ENCODE measurements around the gene MAP4K5.

Gene MAP4K5

DNA sequence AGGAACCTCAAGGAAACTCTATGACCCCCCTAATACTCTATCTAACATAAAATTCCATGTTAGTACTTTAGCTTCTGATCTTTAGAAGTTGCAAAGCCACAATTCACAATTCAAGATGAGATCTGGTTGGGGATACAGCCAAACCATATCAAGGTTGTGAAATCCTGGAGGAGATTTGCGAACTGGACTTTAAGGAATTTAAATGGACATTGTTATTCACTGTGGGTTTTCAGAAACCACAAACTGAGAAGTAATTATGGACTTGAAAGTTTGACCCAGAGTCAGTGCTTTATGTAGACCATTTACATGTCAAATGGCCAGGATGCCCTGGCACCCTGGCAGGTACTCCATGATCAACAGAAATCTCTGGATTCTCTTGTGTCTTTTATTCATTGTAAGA lies 121.4 kb downstream of the MAP4K5 start:
- no peak overlapping the region for H3K4me3 ChIP-seq (ENCODE audit: low read depth, low read length)
- DNase-seq (ENCODE audit: low read depth) = no peak
- TF ChIP-seq MYC (IDR thresholded peaks at IDR 0.05; ENCODE audit: low read depth, low read length) (no peak), POLR2A (IDR thresholded peaks at IDR 0.05; ENCODE audit: extremely low read depth, insufficient read length) (no peak)
- TF ChIP-seq, protein P1, sequence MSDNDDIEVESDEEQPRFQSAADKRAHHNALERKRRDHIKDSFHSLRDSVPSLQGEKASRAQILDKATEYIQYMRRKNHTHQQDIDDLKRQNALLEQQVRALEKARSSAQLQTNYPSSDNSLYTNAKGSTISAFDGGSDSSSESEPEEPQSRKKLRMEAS (IDR thresholded peaks at IDR 0.05; ENCODE audit: low read depth, low read length) = no peak
- TF ChIP-seq, protein P2, sequence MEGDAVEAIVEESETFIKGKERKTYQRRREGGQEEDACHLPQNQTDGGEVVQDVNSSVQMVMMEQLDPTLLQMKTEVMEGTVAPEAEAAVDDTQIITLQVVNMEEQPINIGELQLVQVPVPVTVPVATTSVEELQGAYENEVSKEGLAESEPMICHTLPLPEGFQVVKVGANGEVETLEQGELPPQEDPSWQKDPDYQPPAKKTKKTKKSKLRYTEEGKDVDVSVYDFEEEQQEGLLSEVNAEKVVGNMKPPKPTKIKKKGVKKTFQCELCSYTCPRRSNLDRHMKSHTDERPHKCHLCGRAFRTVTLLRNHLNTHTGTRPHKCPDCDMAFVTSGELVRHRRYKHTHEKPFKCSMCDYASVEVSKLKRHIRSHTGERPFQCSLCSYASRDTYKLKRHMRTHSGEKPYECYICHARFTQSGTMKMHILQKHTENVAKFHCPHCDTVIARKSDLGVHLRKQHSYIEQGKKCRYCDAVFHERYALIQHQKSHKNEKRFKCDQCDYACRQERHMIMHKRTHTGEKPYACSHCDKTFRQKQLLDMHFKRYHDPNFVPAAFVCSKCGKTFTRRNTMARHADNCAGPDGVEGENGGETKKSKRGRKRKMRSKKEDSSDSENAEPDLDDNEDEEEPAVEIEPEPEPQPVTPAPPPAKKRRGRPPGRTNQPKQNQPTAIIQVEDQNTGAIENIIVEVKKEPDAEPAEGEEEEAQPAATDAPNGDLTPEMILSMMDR (IDR thresholded peaks at IDR 0.05; ENCODE audit: low read depth, low read length) = no peak

DNA sequence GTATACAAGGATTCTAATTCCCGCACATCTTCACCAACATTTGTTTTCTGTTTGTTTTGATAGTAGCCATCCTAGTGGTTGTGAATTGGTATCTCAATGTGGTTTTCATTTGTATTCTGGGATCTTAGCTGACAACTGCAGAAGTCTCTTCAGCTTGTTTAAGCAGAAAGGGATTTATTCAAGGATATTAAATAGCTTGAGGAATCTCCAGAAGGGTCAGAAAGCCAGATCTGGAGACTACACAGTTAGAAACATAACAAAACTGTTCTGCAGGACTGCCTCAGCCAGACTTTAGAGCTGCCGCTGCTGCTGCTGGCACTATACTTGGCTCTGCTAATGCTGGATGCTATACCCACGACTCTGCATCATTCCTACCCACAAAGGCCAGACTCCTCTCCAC lies 122.3 kb downstream of the MAP4K5 start:
- DNase-seq (ENCODE audit: low read depth) = no peak
- no peak for TF ChIP-seq POLR2A (IDR thresholded peaks at IDR 0.05; ENCODE audit: extremely low read depth, insufficient read length)
- H3K4me3 ChIP-seq (ENCODE audit: low read depth, low read length) = no peak overlapping the region

DNA sequence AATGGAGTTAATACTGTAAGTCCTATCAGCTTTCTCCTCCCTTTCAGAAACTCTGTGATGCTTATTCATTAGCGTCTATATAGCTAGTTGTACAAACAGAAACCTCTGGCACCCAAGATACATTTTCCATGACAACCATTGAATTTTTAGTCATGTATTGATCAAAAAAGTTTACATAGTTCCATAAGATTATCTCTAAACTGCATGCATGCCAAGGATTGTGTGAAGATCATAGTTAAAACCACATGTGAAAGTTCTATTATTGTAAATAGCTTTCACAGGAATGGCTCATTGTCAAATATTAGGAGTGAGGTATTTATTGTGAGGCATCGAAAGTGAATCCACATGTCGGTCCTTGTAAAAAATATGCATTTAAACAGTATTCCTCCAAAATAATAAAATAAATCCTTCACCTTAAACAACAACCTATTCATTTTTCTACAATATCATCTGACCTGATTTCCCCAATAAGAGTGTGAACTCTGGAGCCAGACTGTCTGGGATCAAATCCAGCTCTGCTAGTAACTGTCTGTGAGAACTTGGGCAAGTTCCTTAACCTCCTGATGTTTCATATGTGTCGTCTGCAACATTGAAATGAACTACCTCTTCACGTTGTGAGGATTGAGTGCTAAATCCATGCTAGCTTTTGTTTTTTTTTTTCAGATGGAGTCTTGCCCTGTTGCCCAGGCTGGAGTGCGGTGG lies 125.1 kb downstream of the MAP4K5 start:
- no peak overlapping the region for H3K4me3 ChIP-seq (ENCODE audit: low read depth, low read length)
- no peak for DNase-seq (ENCODE audit: low read depth)
- TF ChIP-seq, protein P2 (IDR thresholded peaks at IDR 0.05; ENCODE audit: low read depth, low read length) = no peak
- TF ChIP-seq POLR2A (IDR thresholded peaks at IDR 0.05; ENCODE audit: extremely low read depth, insufficient read length) (no peak), MYC (IDR thresholded peaks at IDR 0.05; ENCODE audit: low read depth, low read length) (no peak)
- TF ChIP-seq, protein P1 (IDR thresholded peaks at IDR 0.05; ENCODE audit: low read depth, low read length) = no peak

DNA sequence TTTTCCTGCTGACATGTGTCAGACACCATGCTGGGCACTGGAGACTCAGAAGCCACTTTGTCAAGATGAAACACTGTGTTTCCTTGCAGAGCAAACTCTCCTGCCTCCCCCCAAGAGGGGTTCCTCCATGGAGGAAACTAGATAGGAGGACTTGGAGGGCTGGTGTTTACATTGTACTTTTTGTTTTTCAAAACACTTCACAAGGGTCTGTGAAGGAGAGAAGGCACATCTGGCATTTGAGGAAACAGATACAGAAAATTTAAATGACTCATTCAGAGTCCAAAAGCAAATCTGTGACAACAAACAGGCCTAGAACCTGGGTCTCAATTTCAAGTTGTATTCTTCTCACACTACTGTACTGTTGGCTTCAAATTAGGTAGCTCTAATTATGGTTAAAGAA lies 128.9 kb downstream of the MAP4K5 start:
- no peak overlapping the region for H3K4me3 ChIP-seq (ENCODE audit: low read depth, low read length)
- DNase-seq (ENCODE audit: low read depth) = no peak
- TF ChIP-seq, protein P1 (IDR thresholded peaks at IDR 0.05; ENCODE audit: low read depth, low read length) = no peak
- no peak for TF ChIP-seq MYC (IDR thresholded peaks at IDR 0.05; ENCODE audit: low read depth, low read length)
- TF ChIP-seq, protein P2 (IDR thresholded peaks at IDR 0.05; ENCODE audit: low read depth, low read length) = no peak
- TF ChIP-seq POLR2A (IDR thresholded peaks at IDR 0.05; ENCODE audit: extremely low read depth, insufficient read length) = no peak

DNA sequence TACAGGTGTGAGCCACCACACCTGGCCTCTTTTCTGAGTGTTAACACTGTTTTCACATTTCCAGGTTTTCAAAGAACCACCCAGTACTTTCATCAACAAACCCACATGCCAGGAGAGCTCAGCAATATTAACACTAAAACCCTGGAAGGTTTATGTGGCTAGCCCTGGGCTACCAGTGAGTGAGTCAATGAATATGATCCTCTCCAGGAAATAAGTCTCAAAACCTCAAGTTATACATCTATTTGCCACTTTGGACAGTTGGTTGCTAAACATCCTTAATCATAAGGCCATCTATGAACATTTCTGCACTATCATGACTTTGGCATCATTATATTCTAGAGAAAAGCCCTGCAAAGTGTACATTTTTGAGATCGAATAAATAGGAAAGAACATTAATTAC lies 129.4 kb downstream of the MAP4K5 start:
- no peak overlapping the region for H3K4me3 ChIP-seq (ENCODE audit: low read depth, low read length)
- TF ChIP-seq MYC (IDR thresholded peaks at IDR 0.05; ENCODE audit: low read depth, low read length) (no peak), POLR2A (IDR thresholded peaks at IDR 0.05; ENCODE audit: extremely low read depth, insufficient read length) (no peak)
- TF ChIP-seq, protein P1 (IDR thresholded peaks at IDR 0.05; ENCODE audit: low read depth, low read length) = no peak
- TF ChIP-seq, protein P2 (IDR thresholded peaks at IDR 0.05; ENCODE audit: low read depth, low read length) = no peak
- no peak for DNase-seq (ENCODE audit: low read depth)

DNA sequence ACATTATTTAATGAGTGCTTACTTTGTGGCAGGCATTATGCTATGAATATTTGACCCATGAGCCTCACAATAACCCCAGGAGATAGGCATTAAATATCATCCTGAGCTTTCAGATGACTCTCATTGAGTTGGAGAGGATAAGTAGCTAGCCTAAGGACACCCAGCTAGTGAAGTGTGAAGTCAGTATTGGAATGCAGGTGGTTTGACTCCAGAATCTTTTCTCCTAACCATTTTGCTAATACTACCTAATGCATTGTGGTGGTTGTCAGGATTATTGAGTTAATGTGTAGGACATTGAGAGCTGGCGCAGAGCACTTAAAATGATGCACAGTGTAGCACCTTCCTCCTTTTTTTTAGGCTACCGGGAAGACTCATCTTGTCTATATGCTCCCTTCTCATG lies 131.9 kb downstream of the MAP4K5 start:
- TF ChIP-seq, protein P2 (IDR thresholded peaks at IDR 0.05; ENCODE audit: low read depth, low read length) = no peak
- TF ChIP-seq, protein P1 (IDR thresholded peaks at IDR 0.05; ENCODE audit: low read depth, low read length) = no peak
- TF ChIP-seq POLR2A (IDR thresholded peaks at IDR 0.05; ENCODE audit: extremely low read depth, insufficient read length) = no peak
- no peak for TF ChIP-seq MYC (IDR thresholded peaks at IDR 0.05; ENCODE audit: low read depth, low read length)
- no peak for DNase-seq (ENCODE audit: low read depth)
- no peak overlapping the region for H3K4me3 ChIP-seq (ENCODE audit: low read depth, low read length)

Data from NB4 (cell line).